Epithelial cell of esophagus (primary cell): ENCODE data around the gene GSC2.

ENCODE experiments used
- DNase-seq: peaks from one replicate; pipeline ENCODE4 v3.0.0; 2010; ENCODE audit warnings: low read depth
- H3K4me3 ChIP-seq: 2 replicates; pipeline ENCODE4 v1.5.1; 2011; ENCODE audit warnings: mild to moderate bottlenecking, low read length, control low read depth
- CTCF ChIP-seq: IDR thresholded peaks from 2 replicates; pipeline ENCODE4 v1.5.1; 2011; ENCODE audit warnings: low read depth, mild to moderate bottlenecking, low read length, control low read depth, inconsistent platforms; ENCODE audit not compliant: insufficient read depth; ENCODE audit errors: missing control alignments

GSC2 gene

GRCh38 chr22:19120829-19121630 is 29.1 kb downstream of the GSC2 start:
- peak overlapping the region; percentile 86 for H3K4me3 ChIP-seq
- TF ChIP-seq CTCF = no peak
- DNase-seq = peak; percentile 83

- no peak overlapping the region for H3K4me3 ChIP-seq
- DNase-seq = no peak
- TF ChIP-seq CTCF = no peak
Measured at GRCh38 chr22:19119949-19120348, 30.1 kb downstream of the GSC2 start.

GRCh38 chr22:19118329-19118880 is 31.7 kb downstream of the GSC2 start:
- DNase-seq = no peak
- no peak for TF ChIP-seq CTCF
- H3K4me3 ChIP-seq = no peak overlapping the region

GRCh38 chr22:19117111-19117512 is 33.0 kb downstream of the GSC2 start:
- H3K4me3 ChIP-seq = no peak overlapping the region
- DNase-seq = no peak
- no peak for TF ChIP-seq CTCF

GRCh38 chr22:19115628-19116027 is 34.5 kb downstream of the GSC2 start:
- H3K4me3 ChIP-seq = no peak overlapping the region
- peak; percentile 45 for TF ChIP-seq CTCF
- peak; percentile 27 for DNase-seq

GRCh38 chr22:19114984-19115552 is 35.0 kb downstream of the GSC2 start:
- no peak for TF ChIP-seq CTCF
- no peak overlapping the region for H3K4me3 ChIP-seq
- DNase-seq = no peak

- TF ChIP-seq CTCF = no peak
- no peak overlapping the region for H3K4me3 ChIP-seq
- no peak for DNase-seq
Measured at GRCh38 chr22:19113429-19113828, 36.7 kb downstream of the GSC2 start.
